GM19238 (cell line): ENCODE data around the gene RPS26.
"Not testable (repeated sequence)": the region's sequence is repeated elsewhere in the genome, so short reads cannot be mapped to it uniquely, and the experiment has no call there.

Source experiments
- DNase-seq: peaks from one replicate; pipeline ENCODE4 v3.0.0; 2011; ENCODE audit warnings: low spot score; ENCODE audit not compliant: insufficient read length

The RPS26 gene

DNA sequence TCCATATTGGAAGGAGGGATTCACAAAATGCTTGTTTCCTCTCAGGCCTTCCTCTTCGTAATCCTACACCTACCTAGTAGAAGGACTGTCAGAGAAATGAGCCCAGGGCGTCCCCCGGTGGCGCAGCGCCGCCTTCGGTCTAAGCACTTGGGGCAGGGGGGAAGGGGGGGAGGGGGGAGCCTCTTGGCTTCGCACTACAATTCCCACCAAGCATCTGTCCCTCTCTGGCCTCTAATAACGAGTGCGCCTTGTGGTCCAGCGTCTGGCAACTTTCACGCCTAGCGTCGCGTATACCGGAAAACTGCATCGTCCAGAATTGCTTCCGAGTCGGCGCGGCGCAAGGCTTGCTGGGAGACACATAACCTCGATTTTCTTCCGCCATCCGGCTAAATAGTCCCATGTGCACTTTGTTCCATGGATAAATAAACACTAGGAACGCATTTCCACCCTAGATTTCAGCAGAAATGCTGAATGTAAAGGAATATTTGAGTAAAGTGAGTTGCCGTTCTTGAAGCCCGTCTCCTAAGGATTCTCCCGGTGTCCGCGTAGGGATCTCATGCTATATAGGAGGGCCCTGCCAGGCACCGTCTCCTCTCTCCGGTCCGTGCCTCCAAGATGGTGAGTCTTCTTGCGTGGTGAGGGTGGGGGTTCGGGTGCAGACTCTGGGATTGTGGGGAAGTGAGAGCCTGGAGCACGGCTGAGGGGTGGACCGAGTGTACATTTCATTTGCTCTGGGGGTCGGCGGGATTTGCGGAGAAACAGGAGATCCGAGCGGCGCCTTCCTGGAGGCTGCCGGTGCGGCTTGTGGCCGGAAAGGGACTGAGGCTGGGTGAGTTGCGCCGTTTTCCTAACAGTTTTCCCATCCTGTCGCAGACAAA, at the start of gene RPS26:
RPS26 (plus strand) TSS at position 367 of the 878 bp plus-strand sequence; CDS start at position 616, 249 bp downstream.
- DNase-seq, result peak; percentile 69

DNA sequence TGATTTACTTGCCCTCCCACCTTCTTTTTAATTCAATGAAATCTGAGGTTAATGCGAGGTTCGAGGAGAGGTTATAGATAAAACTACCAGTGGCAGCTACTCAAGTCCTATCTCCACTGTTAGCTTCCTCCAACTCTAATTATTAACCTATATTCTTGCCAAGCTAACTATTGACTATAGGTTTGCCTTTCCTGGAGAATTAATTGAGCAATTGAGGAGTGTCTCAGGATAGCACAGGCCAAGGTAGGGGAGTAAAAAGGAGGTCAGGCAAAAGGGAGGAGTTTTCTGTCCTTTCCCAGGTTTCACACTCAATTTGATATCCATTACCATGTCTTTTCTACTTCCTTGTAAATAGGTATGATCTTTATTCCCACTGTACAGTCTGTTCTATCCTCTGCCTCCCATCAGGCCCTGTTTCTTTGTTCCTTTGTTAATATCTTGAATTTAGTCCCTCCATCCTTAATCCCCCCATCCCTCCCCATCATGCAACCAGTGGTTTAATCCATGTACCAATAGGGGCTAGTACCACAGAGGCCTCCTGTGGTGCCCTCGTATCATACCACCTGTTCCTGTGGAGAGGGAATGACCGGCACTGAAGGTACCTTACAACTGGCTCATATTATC, 48.4 kb upstream of the RPS26 start:
- DNase-seq, result no peak

DNA sequence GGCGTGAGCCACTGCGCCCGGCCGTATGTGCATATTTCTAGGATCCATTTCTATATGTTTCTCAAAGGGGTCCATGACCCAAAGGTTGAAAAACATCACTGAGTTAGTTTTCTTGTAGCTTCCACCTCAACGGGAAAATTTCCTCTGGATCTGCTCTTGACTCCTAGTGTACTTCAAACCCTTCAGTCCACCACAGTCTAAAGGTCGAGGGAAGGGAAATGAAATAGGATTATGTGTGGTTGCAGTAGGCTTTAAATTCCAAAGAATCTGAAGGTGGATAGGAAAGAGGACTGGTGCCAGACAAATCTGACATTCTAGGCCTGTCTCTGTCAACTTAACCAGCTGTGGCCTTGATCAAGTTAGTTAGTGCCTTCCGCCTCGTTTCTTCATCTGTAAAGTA, 46.4 kb upstream of the RPS26 start:
- no peak for DNase-seq

DNA sequence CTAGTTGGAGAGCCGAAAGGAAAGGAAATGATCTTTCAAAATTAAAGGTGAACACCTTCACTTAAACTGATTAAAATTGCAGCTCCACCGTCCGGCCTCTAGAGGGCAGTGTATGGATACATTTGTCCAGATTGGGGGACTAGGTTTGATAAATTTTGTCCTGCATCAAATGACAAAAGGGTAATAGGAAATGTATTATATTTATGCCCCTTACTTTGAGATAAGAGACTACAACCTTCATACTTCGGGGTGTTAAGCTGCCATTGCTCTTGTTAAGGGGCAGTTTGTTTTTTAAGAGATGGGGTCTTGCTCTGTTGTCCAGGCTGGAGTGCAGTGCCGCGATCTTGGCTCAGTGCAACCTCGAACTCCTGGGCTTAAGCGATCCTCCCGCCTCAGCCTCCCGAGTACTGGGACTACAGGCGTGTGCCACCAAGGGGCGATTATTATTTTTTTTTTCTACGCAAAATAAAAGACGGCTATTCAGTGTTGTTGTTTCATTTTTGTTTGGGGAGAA, 45.5 kb upstream of the RPS26 start:
- peak; percentile 45 for DNase-seq

DNA sequence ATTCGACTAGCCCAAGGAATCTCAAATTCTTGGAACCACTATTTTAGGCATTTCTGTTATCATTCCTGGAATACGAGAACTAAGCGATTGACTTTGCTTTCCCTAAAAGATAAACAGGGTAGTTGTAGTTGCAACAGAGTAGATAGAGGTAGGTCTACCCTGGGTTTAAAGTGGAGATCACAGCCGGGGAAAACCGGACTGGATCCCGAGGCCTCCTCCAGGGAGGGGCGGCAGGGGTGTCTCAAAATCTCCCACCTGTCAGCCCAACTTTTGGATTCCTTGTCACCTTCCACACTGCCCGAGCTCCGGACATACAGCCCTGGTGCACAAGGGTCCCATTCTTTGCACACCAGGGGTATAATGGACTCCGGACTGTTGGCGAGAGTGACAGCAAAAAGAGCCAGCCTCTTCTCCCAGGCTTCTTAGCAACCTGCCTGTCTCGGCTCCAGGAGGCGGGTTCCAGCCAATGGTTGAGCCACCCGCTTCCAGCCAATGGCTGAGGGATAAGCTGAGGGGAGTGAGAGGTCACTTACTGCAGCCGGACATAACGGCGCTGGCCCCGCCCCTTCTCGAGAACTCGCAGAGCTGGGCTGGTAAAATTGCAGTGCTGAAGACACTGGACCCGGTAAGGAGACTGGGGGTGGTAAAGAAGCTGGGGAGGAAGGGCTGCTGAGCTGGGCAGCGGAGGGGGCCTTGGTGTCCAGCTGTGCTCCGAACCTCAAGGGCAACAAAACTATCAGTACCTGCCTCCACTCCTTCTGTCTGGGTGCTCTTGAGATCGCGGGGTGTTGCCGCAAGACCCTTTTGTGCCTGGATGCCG, 44.8 kb upstream of the RPS26 start, which contains the start of gene SUOX:
SUOX (plus strand) TSS at position 562 of the 820 bp plus-strand sequence. CDS start 4,946 bp downstream, outside the sequence.
- DNase-seq, result peak; percentile 99

DNA sequence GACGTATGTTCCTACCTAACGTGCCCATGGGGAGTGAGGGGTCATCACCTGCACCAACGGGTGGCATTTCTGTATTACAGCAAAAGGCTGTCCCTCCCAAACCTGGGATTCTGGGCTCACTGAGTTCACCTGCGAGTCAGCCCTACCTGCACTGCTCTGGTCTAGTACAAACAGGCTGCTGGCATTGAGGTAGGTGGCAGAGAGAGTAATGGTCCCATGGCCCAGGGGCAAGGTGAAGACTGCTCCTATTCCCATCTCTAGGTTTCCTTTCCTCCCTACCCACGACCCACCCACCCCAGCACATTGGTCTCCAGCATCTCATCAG, 44.2 kb upstream of the RPS26 start:
- DNase-seq, result no peak

DNA sequence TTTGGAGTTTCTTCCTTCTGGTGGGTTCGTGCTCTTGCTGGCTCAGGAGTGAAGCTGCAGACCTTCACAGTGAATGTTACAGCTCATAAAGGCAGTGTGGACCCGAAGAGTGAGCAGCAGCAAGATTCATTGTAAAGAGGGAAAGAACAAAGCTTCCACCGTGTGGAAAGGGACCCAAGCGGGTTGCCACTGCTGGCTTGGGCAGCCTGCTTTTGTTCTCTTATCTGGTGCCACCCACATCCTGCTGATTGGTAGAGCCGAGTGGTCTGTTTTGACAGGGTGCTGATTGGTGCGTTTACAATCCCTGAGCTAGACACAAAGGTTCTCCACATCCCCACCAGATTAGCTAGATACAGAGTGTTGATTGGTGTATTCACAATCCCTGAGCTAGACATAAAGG, 42.2 kb upstream of the RPS26 start:
- not testable (repeated sequence) for DNase-seq

DNA sequence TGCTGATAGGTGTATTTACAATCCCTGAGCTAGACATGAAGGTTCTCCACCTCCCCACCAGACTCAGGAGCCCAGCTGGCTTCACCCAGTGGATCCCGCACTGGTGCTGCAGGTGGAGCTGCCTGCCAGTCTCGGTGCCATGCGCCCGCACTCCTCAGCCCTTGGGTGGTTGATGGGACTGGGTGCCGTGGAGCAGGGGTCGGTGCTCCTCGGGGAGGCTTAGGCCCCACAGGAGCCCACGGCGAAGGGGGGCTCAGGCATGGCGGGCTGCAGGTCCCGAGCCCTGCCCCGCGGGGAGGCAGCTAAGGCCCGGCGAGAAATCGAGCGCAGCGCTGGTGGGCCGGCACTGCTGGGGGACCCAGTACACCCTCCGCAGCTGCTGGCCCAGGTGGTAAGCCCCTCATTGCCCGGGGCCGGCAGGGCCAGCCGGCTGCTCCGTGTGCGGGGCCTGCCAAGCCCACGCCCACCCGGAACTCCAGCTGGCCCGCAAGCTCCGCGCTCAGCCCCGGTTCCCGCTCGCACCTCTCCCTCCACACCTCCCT, 41.6 kb upstream of the RPS26 start:
- DNase-seq, result not testable (repeated sequence)

DNA sequence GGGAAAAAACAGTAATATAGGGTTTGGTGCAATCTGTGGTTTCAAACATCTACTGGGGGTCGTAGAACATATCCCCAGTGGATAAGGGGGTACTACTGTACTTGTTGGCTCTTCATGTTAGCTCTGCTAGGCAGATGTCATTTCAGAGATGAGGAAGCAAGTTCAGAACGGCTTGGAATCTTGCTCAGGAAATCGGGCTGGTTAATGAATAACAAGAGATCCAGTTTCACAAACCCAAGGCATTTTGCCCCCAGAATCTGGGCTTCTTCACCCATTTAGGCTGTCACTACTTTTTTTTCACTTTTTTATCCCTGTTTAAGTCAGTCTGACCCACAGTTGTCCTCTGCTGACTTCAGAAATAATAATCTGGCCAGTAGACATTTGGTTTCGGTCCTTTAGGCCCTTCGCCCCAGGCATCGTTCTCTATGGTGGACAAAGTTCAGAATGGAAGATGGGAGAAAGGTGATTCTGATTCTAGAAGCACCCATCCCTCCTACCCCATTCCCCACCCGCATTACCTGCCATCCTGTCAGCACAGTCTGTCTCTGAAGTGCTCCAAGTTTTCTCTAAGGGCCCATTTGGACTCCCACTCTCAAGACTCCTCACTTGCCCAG, 40.1 kb upstream of the RPS26 start:
- DNase-seq, result no peak

DNA sequence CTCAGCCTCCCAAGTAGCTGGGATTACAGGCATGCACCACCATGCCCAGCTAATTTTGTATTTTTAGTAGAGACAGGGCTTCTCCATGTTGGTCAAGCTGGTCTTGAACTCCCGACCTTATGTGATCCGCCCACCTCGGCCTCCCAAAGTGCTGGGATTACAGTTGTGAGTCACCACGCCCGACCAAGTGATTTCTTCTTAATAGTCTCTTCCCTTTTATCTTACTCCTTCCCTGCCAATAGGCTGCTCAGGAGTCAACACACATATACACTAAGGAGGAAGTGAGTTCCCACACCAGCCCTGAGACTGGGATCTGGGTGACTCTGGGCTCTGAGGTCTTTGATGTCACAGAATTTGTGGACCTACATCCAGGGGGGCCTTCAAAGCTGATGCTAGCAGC, 38.3 kb upstream of the RPS26 start:
- not testable (repeated sequence) for DNase-seq

DNA sequence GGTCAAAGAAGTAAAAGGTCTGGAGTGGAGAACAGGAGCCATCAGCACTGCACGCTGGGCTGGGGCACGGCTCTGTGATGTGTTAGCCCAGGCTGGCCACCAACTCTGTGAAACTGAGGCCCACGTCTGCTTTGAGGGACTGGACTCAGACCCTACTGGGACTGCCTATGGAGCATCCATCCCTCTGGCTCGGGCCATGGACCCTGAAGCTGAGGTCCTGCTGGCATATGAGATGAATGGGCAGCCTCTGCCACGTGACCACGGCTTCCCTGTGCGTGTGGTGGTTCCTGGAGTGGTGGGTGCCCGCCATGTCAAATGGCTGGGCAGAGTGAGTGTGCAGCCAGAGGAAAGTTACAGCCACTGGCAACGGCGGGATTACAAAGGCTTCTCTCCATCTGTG, 37.5 kb upstream of the RPS26 start:
- no peak for DNase-seq

DNA sequence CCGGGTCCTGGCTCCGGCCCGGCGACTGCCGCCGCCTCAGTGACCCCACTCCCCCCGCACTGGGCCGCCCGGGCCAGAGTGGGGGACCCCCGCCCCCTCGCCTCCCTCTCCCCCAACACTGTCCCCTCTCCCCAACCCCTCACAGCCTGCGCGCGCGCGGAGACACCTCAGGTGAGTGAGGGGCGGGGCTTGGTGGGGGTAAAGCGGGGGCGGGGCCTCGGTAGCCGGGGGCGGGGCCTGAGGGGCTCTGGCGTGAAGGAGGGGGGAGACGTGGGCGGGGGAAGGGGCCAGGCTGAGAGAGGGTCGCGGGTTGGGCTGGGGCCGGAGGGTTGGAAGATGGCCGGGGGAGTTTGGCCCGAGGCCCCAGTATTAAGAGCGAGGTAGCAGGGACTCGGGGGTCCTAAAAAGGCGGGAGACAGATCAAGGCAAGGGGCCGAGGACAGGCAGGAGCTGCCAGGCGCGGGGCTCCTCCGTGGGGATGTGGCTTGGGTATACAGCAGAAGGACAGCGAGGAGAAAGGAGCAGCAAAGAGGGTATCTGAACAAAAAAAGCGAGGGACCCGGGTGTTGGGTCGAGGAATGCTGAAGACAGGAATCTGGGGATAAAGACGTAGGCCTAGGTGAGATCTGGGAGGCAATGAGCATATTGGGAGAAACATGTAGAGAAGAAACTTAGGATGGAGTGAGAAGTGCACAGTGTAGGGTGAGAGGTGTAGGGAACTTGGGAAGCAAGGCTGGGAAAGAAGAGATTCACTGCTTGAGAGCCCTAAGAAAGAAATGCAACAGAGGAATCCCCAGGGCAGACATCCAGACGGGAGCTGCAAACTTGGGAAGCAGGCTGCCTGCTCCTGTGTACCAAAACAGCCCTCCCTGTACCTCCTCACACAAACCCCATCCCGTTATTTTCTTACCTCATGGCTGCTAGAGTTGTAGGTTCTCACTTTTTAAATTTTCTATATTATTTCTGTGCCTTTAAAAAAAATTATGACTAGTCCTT, 33.9 kb upstream of the RPS26 start:
- peak; percentile 81 for DNase-seq

DNA sequence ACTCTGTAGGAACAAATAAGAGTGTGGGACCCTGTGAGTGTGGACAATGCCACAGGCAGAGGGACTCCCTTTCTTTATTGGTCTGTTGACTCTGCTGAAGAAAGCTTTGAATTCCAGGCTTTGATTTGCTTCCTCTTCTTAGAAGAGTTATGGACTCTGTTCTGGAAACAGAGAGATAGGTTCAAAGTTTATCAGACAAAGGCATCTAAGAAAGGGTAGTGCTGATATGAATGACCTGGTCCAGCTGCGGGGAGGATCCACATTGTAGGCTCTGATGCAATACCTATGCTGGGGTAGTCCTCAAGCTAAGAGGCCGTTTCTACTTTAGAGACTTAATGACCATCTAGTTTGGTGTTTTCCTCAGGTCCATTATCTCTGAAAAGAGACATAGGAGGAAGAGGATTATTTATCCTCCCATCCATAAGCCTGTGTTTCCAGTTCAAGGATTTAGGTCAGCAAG, 31.6 kb upstream of the RPS26 start:
- DNase-seq, result no peak

DNA sequence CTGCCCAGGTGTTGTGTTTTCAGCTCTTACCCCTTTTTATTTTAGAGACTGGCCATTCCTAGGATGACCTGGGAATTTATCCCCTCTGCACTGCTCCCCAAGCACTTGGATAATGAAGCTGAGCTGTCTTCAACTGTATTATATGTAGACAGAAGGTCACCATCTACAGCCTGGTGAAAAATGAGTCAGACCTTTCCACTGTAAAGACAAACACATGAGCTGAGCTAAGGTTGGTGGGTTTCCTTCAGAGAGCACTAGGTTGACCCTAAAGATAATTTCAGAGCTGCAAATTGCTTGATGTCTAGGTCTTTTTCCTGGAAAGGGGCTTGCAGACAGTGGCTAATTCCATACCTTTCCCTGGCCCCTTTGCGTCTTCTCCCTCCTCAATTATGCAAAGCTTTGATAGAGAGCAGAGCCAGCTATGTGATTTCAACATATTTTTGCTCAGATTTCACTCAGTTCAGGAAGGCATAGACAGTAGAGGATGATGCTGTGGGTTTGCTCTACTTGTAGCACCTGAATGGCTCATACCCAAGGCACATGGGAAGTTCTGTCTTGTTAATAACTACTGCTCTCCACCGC, 30.1 kb upstream of the RPS26 start:
- no peak for DNase-seq

DNA sequence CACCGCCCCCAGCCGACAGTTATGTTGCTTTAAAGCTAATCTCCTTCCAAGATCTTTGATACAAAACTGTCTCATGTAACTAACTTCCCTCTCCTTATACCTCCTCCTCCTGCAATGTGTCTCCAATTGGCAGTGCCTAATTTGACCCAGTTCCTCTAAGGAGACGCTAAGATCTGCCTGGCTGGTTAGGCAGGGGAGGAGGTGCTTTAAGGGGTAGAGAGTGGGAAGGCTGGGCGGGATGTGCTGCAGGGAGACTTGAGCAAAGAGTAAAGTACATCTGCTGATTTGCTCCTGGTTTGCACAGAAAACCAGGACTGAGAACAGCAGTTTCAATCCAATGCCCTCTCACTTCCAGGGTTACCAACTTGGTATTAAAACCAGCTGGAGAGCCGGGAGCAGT, 28.2 kb upstream of the RPS26 start:
- DNase-seq, result no peak

DNA sequence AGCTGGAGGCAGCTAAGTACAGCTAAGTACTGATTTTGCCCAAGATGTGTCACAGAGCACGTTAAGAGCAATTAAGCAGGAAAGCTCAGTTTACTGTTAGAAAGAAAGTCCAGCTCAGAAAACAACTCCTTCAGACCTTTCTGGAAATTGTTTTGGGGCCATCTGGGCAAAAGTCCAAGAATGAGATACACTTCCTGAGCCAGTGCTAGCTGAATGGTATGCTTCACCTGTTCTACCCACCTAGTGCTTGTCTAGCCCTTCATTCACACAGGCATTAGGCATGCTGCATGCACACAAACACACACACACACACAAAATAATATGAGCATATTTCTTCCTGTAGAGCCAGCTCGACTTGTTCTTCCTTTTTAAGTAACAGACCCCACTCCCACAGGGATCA, 27.5 kb upstream of the RPS26 start:
- DNase-seq, result no peak

DNA sequence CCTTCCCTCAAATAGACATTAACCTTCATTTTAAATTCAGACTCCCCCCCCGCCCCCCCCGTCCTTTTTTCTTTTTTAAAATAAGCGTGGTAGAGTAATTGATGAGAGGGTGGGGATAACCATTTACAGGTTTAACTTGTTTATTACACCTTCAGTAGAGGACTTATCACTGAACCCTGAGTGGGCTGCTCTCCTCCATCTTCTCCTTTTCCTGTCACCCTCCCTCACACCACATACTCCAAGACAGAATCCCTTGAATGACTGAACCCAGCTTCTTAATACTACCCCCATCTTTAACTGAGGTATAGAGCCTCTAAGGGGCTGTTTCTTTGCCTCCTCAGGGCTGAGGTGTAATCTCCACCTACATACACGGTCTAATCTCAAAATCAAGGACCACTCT, 24.5 kb upstream of the RPS26 start:
- DNase-seq, result no peak

DNA sequence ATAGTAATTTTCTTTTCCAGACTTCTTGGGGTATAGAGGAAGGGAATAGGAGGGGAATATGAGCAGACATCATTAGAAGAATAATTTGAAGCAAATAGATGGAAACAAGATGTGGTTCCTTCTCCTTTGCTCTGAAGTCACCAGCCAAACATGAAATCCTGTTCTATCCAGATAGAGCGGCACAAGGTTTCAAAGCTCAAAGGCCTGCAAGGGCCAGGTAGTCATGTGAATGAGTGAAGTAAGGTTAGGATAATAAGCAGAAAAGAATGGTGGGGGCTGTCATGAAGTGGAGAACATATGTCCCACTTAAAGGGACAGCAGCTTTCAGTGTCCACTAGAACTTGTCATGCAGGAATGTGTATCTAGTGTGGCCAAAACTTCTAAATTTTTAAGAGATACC, 23.4 kb upstream of the RPS26 start:
- DNase-seq, result no peak

DNA sequence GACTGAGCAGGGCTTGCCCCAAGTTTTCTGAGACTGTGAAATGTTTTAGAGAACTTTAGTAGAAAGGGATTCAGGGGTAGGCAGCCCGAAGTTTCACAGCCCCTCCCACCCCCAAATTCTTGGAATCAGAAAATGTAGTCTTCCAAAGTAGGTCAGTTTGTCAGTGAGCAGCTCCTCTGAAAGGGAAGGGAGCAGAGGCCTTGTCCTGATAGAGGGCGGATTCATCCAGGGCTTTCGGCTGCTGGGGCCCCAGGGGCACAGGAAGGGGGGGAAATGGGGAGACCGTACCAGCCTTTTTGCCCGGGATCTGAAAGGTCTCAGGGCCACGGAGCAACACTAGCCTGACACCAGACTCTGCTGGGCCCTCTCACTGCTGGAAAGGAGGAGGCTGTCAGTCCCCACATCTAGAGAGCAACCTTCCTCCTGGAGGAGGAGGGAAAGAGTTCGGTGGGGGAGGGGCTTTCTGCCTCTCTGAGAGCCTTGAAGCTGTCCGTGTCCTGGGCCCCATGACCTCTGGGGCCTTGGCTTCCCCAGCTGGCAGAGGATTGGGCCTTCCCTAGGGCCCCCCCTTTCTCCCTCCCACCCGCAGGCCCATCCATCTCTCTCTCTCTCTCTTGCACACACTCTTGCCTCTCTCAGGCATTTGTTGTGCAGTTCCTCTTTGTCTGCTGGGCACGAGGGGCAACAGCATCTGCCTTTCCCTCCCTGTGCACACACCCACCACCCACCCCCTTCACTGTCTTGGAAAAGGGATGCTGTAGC, 21.1 kb upstream of the RPS26 start, which contains the start of gene IKZF4:
IKZF4 (plus strand) TSS at position 621 of the 762 bp plus-strand sequence. CDS start 451 bp downstream, outside the sequence.
- no peak for DNase-seq
